SU-DHL-6 (cell line): Measurements from ENCODE around the gene MAIP1.

Experiments used
- EZH2phosphoT487 ChIP-seq: fragments of 200-600 bp; sonication (generic), shearing (Covaris generic); conservative IDR thresholded peaks from 2 replicates; pipeline ENCODE4 v1.6.1; 2018; ENCODE audit warnings: mild to moderate bottlenecking, antibody characterized with exemption, low read length, moderate library complexity, mixed read lengths
- TF ChIP-seq, protein P1 (sequence below): fragments of 200-600 bp; sonication (generic); IDR thresholded peaks from one replicate; pipeline ENCODE4 v1.5.1; 2017; ENCODE audit warnings: antibody characterized with exemption, mild to moderate bottlenecking, low read length, moderate library complexity; ENCODE audit not compliant: insufficient read depth, poor library complexity, severe bottlenecking

DNA sequence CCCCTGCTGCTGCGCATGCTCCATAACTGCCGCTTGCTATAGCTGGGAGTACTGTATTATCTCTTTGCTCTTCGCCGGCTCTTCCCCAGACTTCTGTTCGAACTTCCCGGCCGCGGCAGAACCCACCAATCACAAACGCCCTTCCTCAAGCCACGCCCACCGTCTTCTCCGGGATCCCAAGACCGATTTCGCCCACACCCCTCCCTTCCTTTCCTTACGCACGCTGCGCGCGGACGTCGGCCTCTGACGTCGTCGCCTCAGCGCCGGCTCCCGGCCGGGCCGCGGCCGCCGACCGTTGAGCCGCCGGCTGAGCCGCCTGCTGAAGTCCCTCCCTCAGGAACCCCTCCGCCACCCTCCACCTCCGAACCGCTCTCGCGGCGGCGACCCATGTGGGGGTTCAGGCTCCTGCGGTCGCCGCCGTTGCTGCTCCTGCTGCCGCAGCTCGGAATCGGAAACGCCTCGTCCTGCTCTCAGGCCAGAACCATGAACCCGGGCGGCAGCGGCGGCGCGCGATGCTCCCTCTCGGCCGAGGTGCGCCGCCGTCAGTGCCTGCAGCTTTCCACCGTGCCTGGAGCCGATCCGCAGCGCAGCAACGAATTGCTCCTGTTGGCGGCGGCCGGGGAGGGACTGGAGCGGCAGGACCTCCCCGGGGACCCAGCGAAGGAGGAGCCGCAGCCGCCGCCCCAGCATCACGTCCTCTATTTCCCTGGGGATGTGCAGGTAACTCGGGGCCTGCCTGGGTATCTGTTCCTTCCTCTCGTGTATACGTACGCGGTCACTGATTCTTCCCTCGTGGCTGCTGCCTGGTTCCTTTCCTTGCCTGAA is 44.1 kb upstream of the MAIP1 start, which contains the start of gene C2orf69:
- TF ChIP-seq, protein P1, sequence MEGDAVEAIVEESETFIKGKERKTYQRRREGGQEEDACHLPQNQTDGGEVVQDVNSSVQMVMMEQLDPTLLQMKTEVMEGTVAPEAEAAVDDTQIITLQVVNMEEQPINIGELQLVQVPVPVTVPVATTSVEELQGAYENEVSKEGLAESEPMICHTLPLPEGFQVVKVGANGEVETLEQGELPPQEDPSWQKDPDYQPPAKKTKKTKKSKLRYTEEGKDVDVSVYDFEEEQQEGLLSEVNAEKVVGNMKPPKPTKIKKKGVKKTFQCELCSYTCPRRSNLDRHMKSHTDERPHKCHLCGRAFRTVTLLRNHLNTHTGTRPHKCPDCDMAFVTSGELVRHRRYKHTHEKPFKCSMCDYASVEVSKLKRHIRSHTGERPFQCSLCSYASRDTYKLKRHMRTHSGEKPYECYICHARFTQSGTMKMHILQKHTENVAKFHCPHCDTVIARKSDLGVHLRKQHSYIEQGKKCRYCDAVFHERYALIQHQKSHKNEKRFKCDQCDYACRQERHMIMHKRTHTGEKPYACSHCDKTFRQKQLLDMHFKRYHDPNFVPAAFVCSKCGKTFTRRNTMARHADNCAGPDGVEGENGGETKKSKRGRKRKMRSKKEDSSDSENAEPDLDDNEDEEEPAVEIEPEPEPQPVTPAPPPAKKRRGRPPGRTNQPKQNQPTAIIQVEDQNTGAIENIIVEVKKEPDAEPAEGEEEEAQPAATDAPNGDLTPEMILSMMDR: no peak
- no peak for TF ChIP-seq EZH2phosphoT487
